SU-DHL-6 (cell line): Measurements from ENCODE around the gene MAN2A1.

Experiments
- EZH2phosphoT487 ChIP-seq: fragments of 200-600 bp; sonication (generic), shearing (Covaris generic); conservative IDR thresholded peaks from 2 replicates; pipeline ENCODE4 v1.6.1; 2018; ENCODE audit warnings: mild to moderate bottlenecking, antibody characterized with exemption, low read length, moderate library complexity, mixed read lengths
- TF ChIP-seq, protein P1 (sequence below): fragments of 200-600 bp; sonication (generic); IDR thresholded peaks from one replicate; pipeline ENCODE4 v1.5.1; 2017; ENCODE audit warnings: antibody characterized with exemption, mild to moderate bottlenecking, low read length, moderate library complexity; ENCODE audit not compliant: insufficient read depth, poor library complexity, severe bottlenecking

DNA sequence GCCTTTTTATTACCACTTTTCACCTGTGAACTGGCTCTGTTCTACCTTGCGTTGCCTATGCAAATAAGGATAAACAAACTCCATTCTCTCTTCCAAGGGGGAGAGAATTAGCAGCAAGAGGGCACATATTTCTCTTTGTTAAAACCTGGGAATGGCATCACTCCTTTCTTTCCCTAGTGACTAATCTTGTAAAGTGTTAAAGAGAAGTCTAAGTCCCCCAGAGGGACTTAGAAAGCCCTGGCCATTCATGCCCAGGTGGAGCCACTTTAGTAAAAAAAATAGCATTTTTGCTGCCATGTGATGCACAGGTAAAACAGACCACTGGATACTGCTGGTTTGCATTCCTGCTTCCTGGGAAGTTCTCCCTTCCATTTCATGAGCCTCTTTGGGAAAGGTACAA, 148.4 kb downstream of the MAN2A1 start:
- TF ChIP-seq, protein P1, sequence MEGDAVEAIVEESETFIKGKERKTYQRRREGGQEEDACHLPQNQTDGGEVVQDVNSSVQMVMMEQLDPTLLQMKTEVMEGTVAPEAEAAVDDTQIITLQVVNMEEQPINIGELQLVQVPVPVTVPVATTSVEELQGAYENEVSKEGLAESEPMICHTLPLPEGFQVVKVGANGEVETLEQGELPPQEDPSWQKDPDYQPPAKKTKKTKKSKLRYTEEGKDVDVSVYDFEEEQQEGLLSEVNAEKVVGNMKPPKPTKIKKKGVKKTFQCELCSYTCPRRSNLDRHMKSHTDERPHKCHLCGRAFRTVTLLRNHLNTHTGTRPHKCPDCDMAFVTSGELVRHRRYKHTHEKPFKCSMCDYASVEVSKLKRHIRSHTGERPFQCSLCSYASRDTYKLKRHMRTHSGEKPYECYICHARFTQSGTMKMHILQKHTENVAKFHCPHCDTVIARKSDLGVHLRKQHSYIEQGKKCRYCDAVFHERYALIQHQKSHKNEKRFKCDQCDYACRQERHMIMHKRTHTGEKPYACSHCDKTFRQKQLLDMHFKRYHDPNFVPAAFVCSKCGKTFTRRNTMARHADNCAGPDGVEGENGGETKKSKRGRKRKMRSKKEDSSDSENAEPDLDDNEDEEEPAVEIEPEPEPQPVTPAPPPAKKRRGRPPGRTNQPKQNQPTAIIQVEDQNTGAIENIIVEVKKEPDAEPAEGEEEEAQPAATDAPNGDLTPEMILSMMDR = no peak
- TF ChIP-seq EZH2phosphoT487 = no peak
